ENCODE measurements around the gene SLC38A9. TPM values are rescaled to one million over a fixed set of nuclear protein-coding genes. Genes with fewer than 3 reads are reported as not detected.

SLC38A9 gene
- total RNA-seq, 1 experiment from 2014 or later: 33.7 TPM

DNA sequence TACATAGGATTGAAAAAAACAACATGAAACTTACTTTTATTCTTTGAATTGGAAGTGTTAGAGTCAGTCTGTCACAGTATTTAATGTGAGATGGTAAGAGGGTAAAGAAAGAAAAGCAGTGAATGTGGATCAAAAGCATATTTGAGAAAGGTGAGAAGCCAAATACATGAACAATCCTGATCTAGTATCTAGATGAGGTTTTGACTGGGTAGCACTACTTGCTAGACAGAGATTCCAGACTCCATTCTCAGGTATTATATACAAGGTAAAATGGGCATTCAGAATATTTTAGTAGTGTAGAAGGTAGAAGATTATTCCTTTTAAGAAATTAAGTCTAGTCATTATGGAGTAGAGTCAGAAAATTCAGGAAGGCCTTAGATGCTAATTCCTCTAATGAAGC, 62.2 kb downstream of the SLC38A9 start:
- Histone ChIP-seq H3K27me3 (no peaks in the 10 kb centered on the region), H3K27ac (no peak overlapping the region), H3K4me3 (no peak overlapping the region), H3K4me1 (peaks cover 14% of the 10 kb centered on the region), H3K36me3 (peaks cover 9% of the 10 kb centered on the region; the same call in 1 of the 2 replicates), H3K9me3 (replicated peaks) (no peaks in the 10 kb centered on the region)
- no peak for DNase-seq

DNA sequence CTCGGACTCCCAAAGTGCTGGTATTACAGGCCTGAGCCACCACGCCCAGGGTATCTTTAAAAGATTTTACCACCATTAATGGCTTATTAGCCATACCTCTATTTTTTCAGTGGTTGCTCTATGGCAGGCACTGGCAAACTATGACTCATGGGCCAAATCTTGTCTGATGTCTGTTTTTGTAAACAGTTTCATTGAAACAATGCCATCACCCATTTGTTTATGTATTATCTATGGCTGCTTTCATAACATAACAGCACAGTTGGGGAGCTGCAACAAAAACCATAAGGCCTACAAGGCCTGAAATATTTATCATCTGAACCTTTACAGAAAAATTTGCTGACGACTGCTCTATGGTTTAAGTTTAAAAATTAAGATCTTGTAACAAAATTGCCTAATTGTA, 66.8 kb downstream of the SLC38A9 start:
- Histone ChIP-seq H3K4me3 (no peak overlapping the region), H3K27me3 (no peaks in the 10 kb centered on the region), H3K9me3 (replicated peaks) (no peaks in the 10 kb centered on the region), H3K36me3 (peaks cover 9% of the 10 kb centered on the region; the same call in 1 of the 2 replicates), H3K27ac (no peak overlapping the region), H3K4me1 (peaks cover 12% of the 10 kb centered on the region)
- no peak for DNase-seq

- H3K27me3 ChIP-seq: no peaks in the 10 kb centered on the region
- DNase-seq: no peak
- no peak overlapping the region for H3K4me3 ChIP-seq
Measured at GRCh38 chr5:55638455-55638854, 73.7 kb downstream of the SLC38A9 start.

GRCh38 chr5:55638051-55638450, 74.1 kb downstream of the SLC38A9 start:
- Histone ChIP-seq H3K4me1 (peaks cover 42% of the 10 kb centered on the region), H3K36me3 (no peaks in the 10 kb centered on the region), H3K27ac (no peak overlapping the region), H3K27me3 (no peaks in the 10 kb centered on the region), H3K4me3 (no peak overlapping the region), H3K9me3 (replicated peaks) (no peaks in the 10 kb centered on the region)
- no peak for DNase-seq

More at GRCh38 chr5:55638455-55638854, 73.7 kb downstream of the SLC38A9 start:
- H3K27ac ChIP-seq: no peak overlapping the region
- no peaks in the 10 kb centered on the region for H3K9me3 ChIP-seq (replicated peaks)
- no peaks in the 10 kb centered on the region for H3K36me3 ChIP-seq
- peaks cover 38% of the 10 kb centered on the region for H3K4me1 ChIP-seq

DNA sequence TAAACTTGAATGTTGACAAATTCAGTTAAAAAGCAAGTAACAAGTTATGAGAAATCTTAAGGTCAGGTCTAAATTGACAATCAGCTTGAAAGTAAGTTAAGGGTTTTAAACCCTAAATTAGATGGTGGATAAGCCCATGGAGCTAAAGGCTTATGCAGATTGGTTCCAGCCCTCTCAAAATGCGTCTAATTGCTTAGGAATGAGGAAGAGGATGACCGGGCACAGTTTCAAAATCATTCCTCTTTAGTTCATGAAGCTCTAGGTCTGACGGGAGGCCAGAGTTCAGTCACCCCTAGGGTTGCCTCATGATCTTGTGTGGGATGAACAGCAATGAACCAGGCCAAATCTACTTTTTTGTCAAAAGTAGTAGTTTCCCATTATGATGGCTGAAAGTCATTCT, 75.4 kb downstream of the SLC38A9 start:
- DNase-seq: peak; percentile 37 to 61
- H3K9me3 ChIP-seq (replicated peaks): no peaks in the 10 kb centered on the region
- no peak overlapping the region for H3K4me3 ChIP-seq
- H3K4me1 ChIP-seq: peaks cover 47% of the 10 kb centered on the region
- no peaks in the 10 kb centered on the region for H3K27me3 ChIP-seq
- H3K27ac ChIP-seq: peak overlapping the region; percentile 86
- no peaks in the 10 kb centered on the region for H3K36me3 ChIP-seq

- H3K4me3 ChIP-seq: no peak overlapping the region
- no peaks in the 10 kb centered on the region for H3K27me3 ChIP-seq
- DNase-seq: peak; percentile 60 to 77
- no peaks in the 10 kb centered on the region for H3K9me3 ChIP-seq (replicated peaks)
- no peaks in the 10 kb centered on the region for H3K36me3 ChIP-seq
- H3K4me1 ChIP-seq: peaks cover 47% of the 10 kb centered on the region
- peak overlapping the region; percentile 86 for H3K27ac ChIP-seq
Measured at GRCh38 chr5:55636177-55636576, 75.9 kb downstream of the SLC38A9 start.

GRCh38 chr5:55634866-55635265, 77.3 kb downstream of the SLC38A9 start:
- peaks cover 47% of the 10 kb centered on the region for H3K4me1 ChIP-seq
- H3K4me3 ChIP-seq: no peak overlapping the region
- peak overlapping the region; percentile 86 for H3K27ac ChIP-seq
- H3K9me3 ChIP-seq (replicated peaks): no peaks in the 10 kb centered on the region
- no peak for DNase-seq
- no peaks in the 10 kb centered on the region for H3K27me3 ChIP-seq
- H3K36me3 ChIP-seq: no peaks in the 10 kb centered on the region

GRCh38 chr5:55634209-55634805, 77.8 kb downstream of the SLC38A9 start:
- Histone ChIP-seq H3K27ac (peak overlapping the region; percentile 86), H3K4me1 (peaks cover 47% of the 10 kb centered on the region), H3K36me3 (no peaks in the 10 kb centered on the region), H3K9me3 (replicated peaks) (no peaks in the 10 kb centered on the region), H3K4me3 (peak overlapping the region; percentile 20), H3K27me3 (no peaks in the 10 kb centered on the region)
- DNase-seq: peak in 1 of 2 experiments; percentile 50

DNA sequence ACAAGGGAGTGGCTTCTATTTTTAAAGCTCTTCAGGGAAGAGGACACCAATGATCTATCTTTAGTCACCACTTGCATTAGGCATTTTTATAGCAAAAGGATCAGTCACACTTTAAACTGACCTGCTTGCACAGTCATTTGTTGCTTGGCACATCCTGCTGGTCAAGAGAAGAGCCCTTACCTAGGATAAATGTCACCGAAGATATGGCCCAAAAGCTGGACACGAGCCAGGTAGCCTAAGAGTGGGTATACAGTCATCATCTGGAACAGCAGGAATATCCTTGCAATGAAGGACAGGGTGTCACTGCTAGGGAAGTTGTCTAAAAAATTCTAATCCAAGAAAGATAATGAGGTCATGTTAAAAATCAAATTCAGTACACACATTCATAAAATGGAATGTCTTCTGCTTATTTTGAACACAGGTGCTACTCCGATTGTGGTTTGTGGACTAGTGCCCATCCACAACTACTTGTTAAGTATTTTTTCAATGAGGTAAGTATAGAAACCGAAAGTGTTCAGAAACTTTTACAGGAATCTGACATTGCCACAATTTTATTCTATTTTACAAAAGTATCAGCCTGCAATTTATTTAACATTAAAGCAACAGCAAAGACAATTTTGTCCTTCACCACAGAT, 78.4 kb downstream of the SLC38A9 start:
- Histone ChIP-seq H3K36me3 (no peaks in the 10 kb centered on the region), H3K4me3 (peak overlapping the region; percentile 20), H3K9me3 (replicated peaks) (no peaks in the 10 kb centered on the region), H3K27me3 (no peaks in the 10 kb centered on the region), H3K4me1 (peaks cover 47% of the 10 kb centered on the region), H3K27ac (peak overlapping the region; percentile 86)
- DNase-seq: peak; percentile 44 to 64

DNA sequence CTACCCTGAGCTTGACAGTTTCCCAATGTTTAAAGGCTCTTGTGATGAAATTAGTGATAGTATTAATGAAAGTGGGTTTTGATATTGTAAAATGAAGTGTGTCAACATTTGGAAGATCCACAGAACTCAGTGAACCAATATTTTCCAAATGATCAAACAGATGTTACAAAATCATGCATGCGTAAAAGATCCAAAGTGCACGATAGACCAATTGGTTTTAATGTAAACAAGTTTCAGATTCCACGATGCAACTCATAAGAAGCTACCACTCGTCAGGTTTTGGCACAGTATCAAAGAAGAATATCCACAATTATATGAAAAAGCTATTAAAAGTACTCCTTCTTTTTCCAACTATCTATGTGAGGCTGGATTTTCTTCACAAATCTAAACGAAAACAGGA, 82.3 kb downstream of the SLC38A9 start:
- H3K27me3 ChIP-seq: no peaks in the 10 kb centered on the region

GRCh38 chr5:55626790-55627189, 85.3 kb downstream of the SLC38A9 start:
- Histone ChIP-seq H3K9me3 (replicated peaks) (no peaks in the 10 kb centered on the region), H3K4me3 (no peak overlapping the region), H3K4me1 (no peaks in the 10 kb centered on the region; the same call in 1 of the 2 replicates), H3K36me3 (no peaks in the 10 kb centered on the region), H3K27me3 (no peaks in the 10 kb centered on the region), H3K27ac (no peak overlapping the region)
- no peak for DNase-seq

More for the DNA sequence above, 82.3 kb downstream of the SLC38A9 start:
- Histone ChIP-seq H3K9me3 (replicated peaks) (no peaks in the 10 kb centered on the region), H3K36me3 (no peaks in the 10 kb centered on the region), H3K4me1 (peaks cover 20% of the 10 kb centered on the region), H3K27ac (no peak overlapping the region), H3K4me3 (no peak overlapping the region)
- no peak for DNase-seq

DNA sequence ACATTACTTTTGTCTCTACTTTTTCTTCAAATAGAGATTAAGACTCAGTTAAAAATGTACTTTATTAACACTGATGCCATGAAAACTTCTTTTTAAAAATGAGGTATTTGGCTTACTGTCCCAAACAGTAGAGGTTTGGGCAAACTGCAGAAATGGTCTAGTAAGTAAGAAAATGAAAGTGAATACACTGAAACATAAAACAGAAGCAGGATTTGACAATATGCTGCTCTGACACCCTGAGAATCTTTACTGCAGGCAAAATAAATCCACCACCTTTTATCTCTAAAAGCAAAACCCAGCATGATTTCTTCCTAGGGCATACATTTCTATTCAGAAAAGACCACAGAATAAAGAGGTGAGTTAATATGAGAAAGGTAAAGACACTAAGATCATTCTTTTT, 86.2 kb downstream of the SLC38A9 start:
- Histone ChIP-seq H3K27ac (no peak overlapping the region), H3K4me3 (no peak overlapping the region), H3K9me3 (replicated peaks) (no peaks in the 10 kb centered on the region), H3K4me1 (no peaks in the 10 kb centered on the region; the same call in 1 of the 2 replicates), H3K27me3 (no peaks in the 10 kb centered on the region), H3K36me3 (no peaks in the 10 kb centered on the region)
- DNase-seq: no peak

DNA sequence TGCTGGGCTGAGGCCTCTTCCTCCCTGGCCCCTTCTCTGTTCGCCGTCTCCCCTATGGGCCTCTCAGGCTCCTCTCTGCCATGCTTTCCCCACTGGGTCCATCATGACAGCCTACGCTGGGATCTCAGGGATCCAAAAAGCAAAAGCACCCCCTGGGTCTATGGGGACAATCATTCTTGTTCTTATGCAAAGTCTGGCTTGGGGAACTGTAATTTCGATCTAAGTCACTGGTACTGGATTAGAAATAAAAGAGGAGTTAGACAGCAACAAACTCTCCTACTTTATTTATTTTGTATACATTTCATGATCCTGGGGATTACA, 86.6 kb downstream of the SLC38A9 start:
- Histone ChIP-seq H3K27ac (no peak overlapping the region), H3K27me3 (no peaks in the 10 kb centered on the region), H3K4me3 (no peak overlapping the region), H3K4me1 (no peaks in the 10 kb centered on the region; the same call in 1 of the 2 replicates), H3K36me3 (no peaks in the 10 kb centered on the region), H3K9me3 (replicated peaks) (no peaks in the 10 kb centered on the region)
- DNase-seq: no peak

DNA sequence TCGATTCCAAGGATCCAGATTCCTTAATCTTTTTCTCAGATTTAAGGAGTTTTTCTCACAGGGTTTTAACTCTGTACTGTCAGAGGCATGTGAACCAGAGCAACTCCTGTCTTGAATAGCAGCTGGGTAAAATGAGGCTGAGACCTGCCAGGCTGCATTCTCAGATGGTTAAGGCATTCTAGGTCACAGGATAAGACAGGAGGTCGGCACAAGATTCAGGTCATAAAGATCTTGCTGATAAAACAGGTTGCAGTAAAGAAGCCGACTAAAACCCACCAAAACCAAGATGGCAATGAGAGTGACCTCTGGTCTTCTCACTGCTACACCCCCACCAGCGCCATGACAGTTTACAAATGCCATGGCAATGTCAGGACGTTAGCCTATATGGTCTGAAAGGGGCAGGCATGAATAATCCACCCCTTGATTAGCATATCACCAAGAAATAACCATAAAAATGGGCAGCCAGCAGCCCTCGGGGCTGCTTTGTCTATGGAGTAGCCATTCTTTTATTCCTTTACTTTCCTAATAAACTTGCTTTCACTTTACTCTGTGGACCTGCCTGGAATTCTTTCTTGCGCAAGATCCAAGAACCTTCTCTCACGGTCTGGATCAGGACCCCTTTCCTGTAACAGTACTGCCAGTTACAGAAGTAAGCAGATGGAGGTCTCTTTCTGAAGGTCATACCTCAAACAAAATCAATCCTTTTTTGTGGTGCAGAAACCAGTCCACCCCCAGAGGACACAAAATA, 87.1 kb downstream of the SLC38A9 start:
- Histone ChIP-seq H3K4me1 (no peaks in the 10 kb centered on the region; the same call in 1 of the 2 replicates), H3K36me3 (no peaks in the 10 kb centered on the region), H3K9me3 (replicated peaks) (no peaks in the 10 kb centered on the region), H3K4me3 (no peak overlapping the region), H3K27me3 (no peaks in the 10 kb centered on the region), H3K27ac (no peak overlapping the region)
- DNase-seq: no peak

DNA sequence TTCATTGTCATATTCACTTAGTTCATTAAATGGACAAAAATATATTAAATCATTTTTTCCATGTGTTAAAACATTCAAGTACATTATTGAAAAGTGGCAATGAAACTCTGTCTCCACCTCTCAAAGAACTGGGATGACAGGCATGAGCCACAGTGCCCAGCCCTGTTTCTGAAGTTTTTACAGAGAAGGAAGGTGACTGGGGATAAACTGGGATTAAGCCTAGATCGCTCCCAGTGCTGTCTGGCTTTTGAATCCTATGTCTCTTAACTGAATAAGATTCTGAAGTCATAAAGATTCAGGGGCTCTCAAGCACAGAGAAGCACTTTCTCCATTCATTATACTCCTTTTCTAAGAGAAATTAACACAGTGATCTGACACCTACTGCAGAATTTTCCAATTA, 88.3 kb downstream of the SLC38A9 start:
- Histone ChIP-seq H3K27ac (no peak overlapping the region), H3K27me3 (no peaks in the 10 kb centered on the region), H3K9me3 (replicated peaks) (no peaks in the 10 kb centered on the region), H3K4me3 (no peak overlapping the region), H3K4me1 (no peaks in the 10 kb centered on the region; the same call in 1 of the 2 replicates), H3K36me3 (no peaks in the 10 kb centered on the region)
- DNase-seq: no peak

Data from SJCRH30 (cell line).